ENCODE measurements around the gene LMO3. TPM values are rescaled to one million over a fixed set of nuclear protein-coding genes. Genes with fewer than 3 reads are reported as not detected.

The LMO3 gene
- total and polyA plus RNA-seq, 2 of the 8 experiments (the other 6 are each of a cell fraction or from before 2014, with no cell fraction given) = 4.7 to 16.7 TPM

DNA sequence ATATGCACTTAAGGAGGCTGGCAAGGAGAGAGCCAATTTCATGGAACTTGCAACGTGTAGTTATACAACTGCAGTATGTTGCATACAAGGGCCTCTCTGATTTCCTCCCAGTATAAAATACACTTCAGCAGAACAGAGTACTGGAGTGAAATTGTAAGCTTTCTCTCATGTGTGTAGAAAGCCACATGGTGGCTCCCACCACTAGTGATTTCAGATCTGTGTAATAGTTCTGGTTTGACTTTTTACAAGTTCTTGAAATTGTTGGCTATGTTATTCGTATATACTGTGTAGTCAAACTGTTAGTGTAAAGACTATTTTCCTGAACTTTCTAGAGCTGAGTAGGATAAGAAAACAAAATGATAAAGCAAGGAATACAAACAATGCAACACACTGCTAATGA is 16.4 kb upstream of the LMO3 start:
- Histone ChIP-seq H3K23ac (ENCODE audit: insufficient read length) (no peak overlapping the region), H4K5ac (ENCODE audit: insufficient read length, low read depth, low read length) (no peak overlapping the region), H3K4me3 (ENCODE audit: extremely low read depth in 1 of 4, insufficient read depth in 2 of 4, low read depth in 3 of 4, low read length in 4 of 4) (no peak overlapping the region), H2BK5ac (ENCODE audit: low read depth, low read length) (no peak overlapping the region), H2AK5ac (ENCODE audit: low read depth, low read length) (no peak overlapping the region), H3K27ac (ENCODE audit: low read depth, low read length) (no peak overlapping the region), H4K20me1 (replicated peaks in 1 of 2; ENCODE audit: control insufficient read depth in 1 of 2, insufficient read depth in 2 of 2, low read length in 2 of 2) (no peaks in the 10 kb centered on the region), H2AFZ (ENCODE audit: low read length) (no peak overlapping the region), H3K36me3 (ENCODE audit: control insufficient read depth in 2 of 4, insufficient read depth in 4 of 4, low read length in 3 of 4) (no peaks in the 10 kb centered on the region), H2BK120ac (replicated peaks; ENCODE audit: low read depth, low read length) (no peak overlapping the region), H2BK20ac (ENCODE audit: low read length) (no peak overlapping the region), H2BK12ac (ENCODE audit: low read depth, low read length) (no peak overlapping the region), H3K4ac (replicated peaks; ENCODE audit: insufficient read length, low read depth, low read length) (no peak overlapping the region), H3K9ac (replicated peaks in 1 of 4; ENCODE audit: extremely low read depth in 1 of 4, low read depth in 3 of 4, low read length in 3 of 4) (no peak overlapping the region), H3K18ac (ENCODE audit: extremely low read depth, low read length) (no peak overlapping the region), H3K9me3 (ENCODE audit: insufficient read depth in 2 of 2, low read depth in 1 of 2, low read length in 1 of 2) (no peaks in the 10 kb centered on the region; a peak in 1 of 4 replicates), H3K27me3 (replicated peaks in 1 of 4; ENCODE audit: control insufficient read depth in 3 of 4, extremely low read depth in 1 of 4, insufficient read depth in 3 of 4, low read length in 3 of 4) (no peaks in the 10 kb centered on the region), H3K4me1 (replicated peaks in 1 of 4; ENCODE audit: control insufficient read depth in 3 of 4, insufficient read depth in 4 of 4, low read length in 3 of 4) (no peaks in the 10 kb centered on the region), H3K79me1 (ENCODE audit: low read depth, low read length) (no peaks in the 10 kb centered on the region), H4K91ac (replicated peaks; ENCODE audit: insufficient read length, low read length) (no peak overlapping the region), H3K79me2 (ENCODE audit: control insufficient read depth in 1 of 2, insufficient read depth in 2 of 2, low read length in 2 of 2) (no peaks in the 10 kb centered on the region), H4K8ac (ENCODE audit: extremely low read depth, insufficient read depth, low read length) (no peak overlapping the region), H3K14ac (ENCODE audit: insufficient read length) (no peak overlapping the region), H3K23me2 (ENCODE audit: low read depth, low read length) (no peaks in the 10 kb centered on the region), H3K56ac (replicated peaks; ENCODE audit: insufficient read length, low read depth, low read length) (no peak overlapping the region), H2BK15ac (ENCODE audit: low read length) (no peak overlapping the region), H3K4me2 (ENCODE audit: insufficient read depth in 1 of 2, low read depth in 2 of 2, low read length in 2 of 2) (no peak overlapping the region)
- FAIRE-seq (no peak), DNase-seq (ENCODE audit: low read depth in 1 of 2, low spot score in 2 of 2) (no peak)
- ChIA-PET CTCF (ENCODE audit: partially characterized antibody) (interaction anchor here (1.2 to 1.4 kb wide), 2 partner anchors 11 to 236 kb away, joined by 3 to 5 read pairs; no protein-coding TSS in a partner anchor), POLR2A (ENCODE audit: partially characterized antibody) (interaction anchor here (1.7 kb wide), 1 partner anchor 16 kb away, joined by 4 read pairs; the partner anchor contains the start of gene LMO3)
- 88% methylated on average over 2 of the region's 2 CpGs; no CpG with 5 or more reads in 1 of the 2 experiments for WGBS, 2 experiments (ENCODE audit: extremely low coverage in 1 of 2, insufficient coverage in 1 of 2, insufficient read length in 1 of 2, insufficient replicate concordance in 2 of 2, low coverage in 1 of 2, low lambda C conversion rate in 2 of 2, missing lambda C conversion rate in 1 of 2)
- no peak for TF ChIP-seq KDM5A (IDR thresholded peaks at IDR 0.05; ENCODE audit: low read length)
- TF ChIP-seq SAP30 (IDR thresholded peaks at IDR 0.05; ENCODE audit: insufficient read depth, insufficient replicate concordance, low read length) = no peak
- no peak for TF ChIP-seq SIX5 (IDR thresholded peaks at IDR 0.05; ENCODE audit: low read depth, low read length)
- TF ChIP-seq RBBP5 (IDR thresholded peaks at IDR 0.05; ENCODE audit: borderline replicate concordance, low read depth, low read length) = no peak
- no peak for TF ChIP-seq EZH2 (IDR thresholded peaks at IDR 0.05; ENCODE audit: low read depth, low read length, severe bottlenecking)
- no peak for TF ChIP-seq RFX5 (IDR thresholded peaks at IDR 0.05; ENCODE audit: borderline replicate concordance, low read depth, low read length)
- no peak for TF ChIP-seq BACH1 (IDR thresholded peaks at IDR 0.05; ENCODE audit: low read length)
- no peak for TF ChIP-seq CREB1 (IDR thresholded peaks at IDR 0.05)
- TF ChIP-seq GABPA (IDR thresholded peaks at IDR 0.05; ENCODE audit: borderline replicate concordance, insufficient read depth, low read length) = no peak
- no peak for TF ChIP-seq TBP (IDR thresholded peaks at IDR 0.05; ENCODE audit: low read depth, low read length)
- TF ChIP-seq SP1 (IDR thresholded peaks at IDR 0.05; ENCODE audit: low read depth, low read length) = no peak
- TF ChIP-seq HDAC6 (IDR thresholded peaks at IDR 0.05; ENCODE audit: low read depth, low read length) = no peak
- no peak for TF ChIP-seq RXRA (IDR thresholded peaks at IDR 0.05; ENCODE audit: insufficient read depth, low read depth, low read length)
- TF ChIP-seq SIRT6 (IDR thresholded peaks at IDR 0.05; ENCODE audit: low read length) = no peak
- no peak for TF ChIP-seq GTF2F1 (IDR thresholded peaks at IDR 0.05; ENCODE audit: borderline replicate concordance, low read depth, low read length)
- TF ChIP-seq ZNF274 (IDR thresholded peaks at IDR 0.05; ENCODE audit: borderline replicate concordance, extremely low read depth, low read length) = no peak

Measured in H1 (cell line).